H9 (cell line): ENCODE results near the gene TAGLN3. TPM values are rescaled to one million over a fixed set of nuclear protein-coding genes. Genes with fewer than 3 reads are reported as not detected.

ENCODE experiments used
- DNase-seq: peaks from one replicate; pipeline ENCODE4 v3.0.0-alpha.2; 2017
- H2AFZ ChIP-seq: one replicate; pipeline ENCODE4 v1.6.1; 2013; ENCODE audit warnings: mild to moderate bottlenecking, low read length, control low read depth, moderate library complexity
- H2AK5ac ChIP-seq: 2 replicates; pipeline ENCODE4 v1.6.1; 2013; ENCODE audit warnings: low read length, control low read depth, mixed read lengths; ENCODE audit not compliant: insufficient read length
- H2BK120ac ChIP-seq: one replicate; pipeline ENCODE4 v1.6.1; 2013; ENCODE audit warnings: low read depth, mild to moderate bottlenecking, low read length, control low read depth, inconsistent platforms; ENCODE audit not compliant: poor library complexity, severe bottlenecking
- H2BK12ac ChIP-seq: 2 replicates; pipeline ENCODE4 v1.6.1; 2013; ENCODE audit warnings: low read length, control low read depth, mixed read lengths, low read depth; ENCODE audit not compliant: insufficient read length
- H2BK15ac ChIP-seq: 2 replicates; pipeline ENCODE4 v1.6.1; 2013; ENCODE audit warnings: low read depth, low read length, control low read depth
- H2BK20ac ChIP-seq: one replicate; pipeline ENCODE4 v1.6.1; 2013; ENCODE audit warnings: low read depth, mild to moderate bottlenecking, low read length, control low read depth, inconsistent platforms; ENCODE audit not compliant: poor library complexity, severe bottlenecking
- H2BK5ac ChIP-seq: 2 replicates; pipeline ENCODE4 v1.6.1; 2013; ENCODE audit warnings: low read length, control low read depth, mixed read lengths; ENCODE audit not compliant: insufficient read length
- H3K14ac ChIP-seq: 2 replicates; pipeline ENCODE4 v1.6.1; 2013; ENCODE audit warnings: low read length, control low read depth; ENCODE audit not compliant: insufficient read depth
- H3K18ac ChIP-seq: 2 replicates; pipeline ENCODE4 v1.6.1; 2013; ENCODE audit warnings: low read depth, mild to moderate bottlenecking, mixed read lengths, low read length, control low read depth; ENCODE audit not compliant: insufficient read length
- H3K23ac ChIP-seq: 2 replicates; pipeline ENCODE4 v1.6.1; 2013; ENCODE audit warnings: low read length, control low read depth, mixed read lengths, low read depth; ENCODE audit not compliant: insufficient read length
- H3K23me2 ChIP-seq: 2 replicates; pipeline ENCODE4 v1.6.1; 2013; ENCODE audit warnings: low read depth, mild to moderate bottlenecking, mixed read lengths, low read length, control low read depth; ENCODE audit not compliant: insufficient read length, poor library complexity, severe bottlenecking
- H3K27ac ChIP-seq: 2 replicates; pipeline ENCODE4 v1.5.1; 2013; ENCODE audit warnings: low read length, control low read depth, mixed read lengths, low read depth; ENCODE audit not compliant: insufficient read length
- H3K27me3 ChIP-seq: 2 replicates; pipeline ENCODE4 v1.6.1; 2013; ENCODE audit warnings: low read length, control low read depth, inconsistent platforms; ENCODE audit not compliant: insufficient read depth
- H3K4ac ChIP-seq: 2 replicates; pipeline ENCODE4 v1.6.1; 2013; ENCODE audit warnings: low read depth, mild to moderate bottlenecking, control low read depth, inconsistent platforms, low read length, moderate library complexity
- H3K4me1 ChIP-seq: 2 replicates; pipeline ENCODE4 v1.6.1; 2013; ENCODE audit warnings: low read length, control low read depth, inconsistent platforms; ENCODE audit not compliant: insufficient read depth
- H3K4me2 ChIP-seq: 2 replicates; pipeline ENCODE4 v1.6.1; 2013; ENCODE audit warnings: low read length, control low read depth, mixed read lengths; ENCODE audit not compliant: insufficient read length, insufficient read depth
- H3K56ac ChIP-seq: 2 replicates; pipeline ENCODE4 v1.6.1; 2013; ENCODE audit warnings: low read depth, mild to moderate bottlenecking, mixed read lengths, low read length, control low read depth; ENCODE audit not compliant: insufficient read length
- H3K79me1 ChIP-seq: 2 replicates; pipeline ENCODE4 v1.6.1; 2013; ENCODE audit warnings: low read depth, mild to moderate bottlenecking, moderate library complexity, low read length, control low read depth, inconsistent platforms; ENCODE audit not compliant: insufficient read depth, poor library complexity, severe bottlenecking
- H3K79me2 ChIP-seq: 2 replicates; pipeline ENCODE4 v1.6.1; 2013; ENCODE audit warnings: low read length, control low read depth, inconsistent platforms; ENCODE audit not compliant: insufficient read depth
- H3K9ac ChIP-seq: 2 replicates; pipeline ENCODE4 v1.6.1; 2013; ENCODE audit warnings: low read length, control low read depth, mixed read lengths; ENCODE audit not compliant: insufficient read length; ENCODE audit errors: extremely low read depth
- H3K9me3 ChIP-seq: one replicate; pipeline ENCODE4 v1.6.1; 2013; ENCODE audit warnings: low read depth, low read length, inconsistent platforms; ENCODE audit not compliant: control insufficient read depth
- H3T11ph ChIP-seq: one replicate; pipeline ENCODE4 v1.6.1; 2013; ENCODE audit warnings: mild to moderate bottlenecking, low read length, control low read depth, inconsistent platforms
- H4K20me1 ChIP-seq: one replicate; pipeline ENCODE4 v1.6.1; 2013; ENCODE audit not compliant: control insufficient read depth, insufficient read length, insufficient read depth
- H4K5ac ChIP-seq: 2 replicates; pipeline ENCODE4 v1.6.1; 2013; ENCODE audit warnings: low read depth, mild to moderate bottlenecking, mixed read lengths, low read length, control low read depth; ENCODE audit not compliant: insufficient read length
- H4K8ac ChIP-seq: replicated peaks from 2 replicates; pipeline ENCODE4 v1.6.1; 2013; ENCODE audit warnings: low read length, control low read depth, mixed read lengths, low read depth; ENCODE audit not compliant: insufficient read length
- H4K91ac ChIP-seq: 2 replicates; pipeline ENCODE4 v1.6.1; 2013; ENCODE audit warnings: low read depth, mild to moderate bottlenecking, moderate library complexity, mixed read lengths, low read length, control low read depth; ENCODE audit not compliant: insufficient read length
- H3K27ac Mint-ChIP-seq, 3 experiments: 2 replicates in 2 of 3; 3 replicates in 1 of 3; pipeline ENCODE4 v1.8.0; 2020 to 2021; ENCODE audit warnings: mixed read lengths in 3 of 3, mild to moderate bottlenecking in 1 of 3, moderate library complexity in 1 of 3
- H3K27me3 Mint-ChIP-seq: 2 replicates; pipeline ENCODE4 v1.8.0; 2021; ENCODE audit warnings: low read depth, mild to moderate bottlenecking, moderate library complexity, mixed read lengths
- H3K36me3 Mint-ChIP-seq, 3 experiments: 2 replicates in 2 of 3; 3 replicates in 1 of 3; pipeline ENCODE4 v1.8.0; 2020 to 2021; ENCODE audit warnings: low read depth in 3 of 3, mixed read lengths in 3 of 3; ENCODE audit not compliant: insufficient read depth in 1 of 3
- H3K4me1 Mint-ChIP-seq, 2 experiments: 2 replicates each; pipeline ENCODE4 v1.8.0; 2020; ENCODE audit warnings: mixed read lengths in 2 of 2
- H3K4me3 Mint-ChIP-seq, 2 experiments: 2 replicates in 1 of 2; 3 replicates in 1 of 2; pipeline ENCODE4 v1.8.0; 2020 to 2021; ENCODE audit warnings: mild to moderate bottlenecking in 2 of 2, mixed read lengths in 2 of 2, moderate library complexity in 1 of 2
- H3K9me3 Mint-ChIP-seq, 2 experiments: 2 replicates in 1 of 2; 3 replicates in 1 of 2; pipeline ENCODE4 v1.8.0; 2020; ENCODE audit warnings: mild to moderate bottlenecking in 2 of 2, mixed read lengths in 2 of 2, moderate library complexity in 1 of 2
- WGBS: extraction: QIAGEN DNeasy Blood & Tissue Kit; methylation state at CpG from one replicate; pipeline ENCODE4 v1.1.7; 2013; ENCODE audit warnings: missing lambda C conversion rate, low lambda C conversion rate, mixed read lengths; ENCODE audit not compliant: insufficient read length; ENCODE audit errors: extremely low coverage; 5-methylcytosine and 5-hydroxymethylcytosine counted together
- total RNA-seq: library from RNA; stranded (reverse); gene quantifications from 2 replicates; pipeline ENCODE4 v1.2.1, GENCODE V29; 2021
- TF ChIP-seq, protein P1 (sequence below): fragments of 200-600 bp; sonication (generic); conservative IDR thresholded peaks from 3 replicates; pipeline ENCODE4 v1.8.0; 2021; ENCODE audit warnings: antibody characterized with exemption, mild to moderate bottlenecking

TAGLN3 gene
- total RNA-seq, 1 experiment from 2014 or later = 6.4 TPM

DNA sequence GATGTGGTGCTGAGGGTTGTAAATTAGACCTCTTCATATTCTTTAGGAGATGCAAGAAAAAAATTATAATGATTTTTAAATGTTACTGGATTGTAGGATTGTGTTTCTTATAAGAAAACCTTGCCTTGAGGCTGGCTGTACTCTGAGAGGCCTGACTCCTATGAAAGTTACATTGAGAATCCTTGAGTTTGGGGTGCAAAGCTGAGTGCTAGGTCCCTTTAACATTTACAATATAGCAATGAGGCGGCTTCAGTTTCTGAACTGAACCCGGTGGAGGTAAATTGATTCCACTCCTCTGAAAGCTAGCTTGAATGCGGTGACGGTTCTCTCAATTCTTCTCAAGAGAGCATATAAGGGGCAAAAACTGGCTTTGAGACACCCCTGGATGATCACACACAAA lies 35.7 kb downstream of the TAGLN3 start, which contains the start of gene TMPRSS7:
TMPRSS7 (plus strand) TSS at position 301 of the 400 bp plus-strand sequence. CDS start 110 bp downstream, outside the sequence.
- H3K56ac ChIP-seq = no peak within 1 kb of the TSS
- no peak within 1 kb of the TSS for H3K4me2 ChIP-seq
- no peak within 1 kb of the TSS for H2AK5ac ChIP-seq
- no CpG with 5 or more reads among the region's 4 CpGs for WGBS
- H3K4me1 ChIP-seq = no peaks in the 10 kb centered on the region
- H3K9me3 Mint-ChIP-seq = peaks cover 32 to 38% of the 10 kb centered on the region in 2 experiments
- H3K36me3 Mint-ChIP-seq = peaks cover 16 to 31% (median 22%) of the 10 kb centered on the region in 3 experiments
- no peaks in the 10 kb centered on the region for H4K20me1 ChIP-seq
- H3K4ac ChIP-seq = no peak within 1 kb of the TSS
- no peak within 1 kb of the TSS for H2AFZ ChIP-seq
- H3K14ac ChIP-seq = no peak within 1 kb of the TSS
- DNase-seq = no peak
- H2BK12ac ChIP-seq = no peak within 1 kb of the TSS
- H3K4me1 Mint-ChIP-seq = peaks cover 5 to 12% of the 10 kb centered on the region in 2 experiments; a peak in 3 of 4 replicates
- no peak within 1 kb of the TSS for H3K9ac ChIP-seq
- no peak within 1 kb of the TSS for H3K18ac ChIP-seq
- H2BK15ac ChIP-seq = no peak within 1 kb of the TSS
- H4K8ac ChIP-seq = no peak within 1 kb of the TSS
- H3K27me3 ChIP-seq = no peaks in the 10 kb centered on the region
- TF ChIP-seq, protein P1, sequence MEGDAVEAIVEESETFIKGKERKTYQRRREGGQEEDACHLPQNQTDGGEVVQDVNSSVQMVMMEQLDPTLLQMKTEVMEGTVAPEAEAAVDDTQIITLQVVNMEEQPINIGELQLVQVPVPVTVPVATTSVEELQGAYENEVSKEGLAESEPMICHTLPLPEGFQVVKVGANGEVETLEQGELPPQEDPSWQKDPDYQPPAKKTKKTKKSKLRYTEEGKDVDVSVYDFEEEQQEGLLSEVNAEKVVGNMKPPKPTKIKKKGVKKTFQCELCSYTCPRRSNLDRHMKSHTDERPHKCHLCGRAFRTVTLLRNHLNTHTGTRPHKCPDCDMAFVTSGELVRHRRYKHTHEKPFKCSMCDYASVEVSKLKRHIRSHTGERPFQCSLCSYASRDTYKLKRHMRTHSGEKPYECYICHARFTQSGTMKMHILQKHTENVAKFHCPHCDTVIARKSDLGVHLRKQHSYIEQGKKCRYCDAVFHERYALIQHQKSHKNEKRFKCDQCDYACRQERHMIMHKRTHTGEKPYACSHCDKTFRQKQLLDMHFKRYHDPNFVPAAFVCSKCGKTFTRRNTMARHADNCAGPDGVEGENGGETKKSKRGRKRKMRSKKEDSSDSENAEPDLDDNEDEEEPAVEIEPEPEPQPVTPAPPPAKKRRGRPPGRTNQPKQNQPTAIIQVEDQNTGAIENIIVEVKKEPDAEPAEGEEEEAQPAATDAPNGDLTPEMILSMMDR = no peak
- no peaks in the 10 kb centered on the region for H3K9me3 ChIP-seq
- H4K91ac ChIP-seq = no peak within 1 kb of the TSS
- no peaks in the 10 kb centered on the region for H3K23me2 ChIP-seq
- H2BK120ac ChIP-seq = no peak within 1 kb of the TSS
- H3K27me3 Mint-ChIP-seq = no peaks in the 10 kb centered on the region
- H3K79me2 ChIP-seq = no peaks in the 10 kb centered on the region
- no peak within 1 kb of the TSS for H3K4me3 Mint-ChIP-seq
- no peaks in the 10 kb centered on the region for H3K79me1 ChIP-seq
- H2BK5ac ChIP-seq = no peak within 1 kb of the TSS
- H3K27ac ChIP-seq = no peak within 1 kb of the TSS
- H3T11ph ChIP-seq = no peak within 1 kb of the TSS
- H2BK20ac ChIP-seq = no peak within 1 kb of the TSS
- no peak within 1 kb of the TSS for H3K23ac ChIP-seq
- no peak within 1 kb of the TSS for H3K27ac Mint-ChIP-seq
- no peak within 1 kb of the TSS for H4K5ac ChIP-seq
